Measurements from ENCODE around the gene MMP19.
"Not testable (repeated sequence)": the region's sequence is repeated elsewhere in the genome, so short reads cannot be mapped to it uniquely, and the experiment has no call there.

The MMP19 gene, protein sequence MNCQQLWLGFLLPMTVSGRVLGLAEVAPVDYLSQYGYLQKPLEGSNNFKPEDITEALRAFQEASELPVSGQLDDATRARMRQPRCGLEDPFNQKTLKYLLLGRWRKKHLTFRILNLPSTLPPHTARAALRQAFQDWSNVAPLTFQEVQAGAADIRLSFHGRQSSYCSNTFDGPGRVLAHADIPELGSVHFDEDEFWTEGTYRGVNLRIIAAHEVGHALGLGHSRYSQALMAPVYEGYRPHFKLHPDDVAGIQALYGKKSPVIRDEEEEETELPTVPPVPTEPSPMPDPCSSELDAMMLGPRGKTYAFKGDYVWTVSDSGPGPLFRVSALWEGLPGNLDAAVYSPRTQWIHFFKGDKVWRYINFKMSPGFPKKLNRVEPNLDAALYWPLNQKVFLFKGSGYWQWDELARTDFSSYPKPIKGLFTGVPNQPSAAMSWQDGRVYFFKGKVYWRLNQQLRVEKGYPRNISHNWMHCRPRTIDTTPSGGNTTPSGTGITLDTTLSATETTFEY

DNA sequence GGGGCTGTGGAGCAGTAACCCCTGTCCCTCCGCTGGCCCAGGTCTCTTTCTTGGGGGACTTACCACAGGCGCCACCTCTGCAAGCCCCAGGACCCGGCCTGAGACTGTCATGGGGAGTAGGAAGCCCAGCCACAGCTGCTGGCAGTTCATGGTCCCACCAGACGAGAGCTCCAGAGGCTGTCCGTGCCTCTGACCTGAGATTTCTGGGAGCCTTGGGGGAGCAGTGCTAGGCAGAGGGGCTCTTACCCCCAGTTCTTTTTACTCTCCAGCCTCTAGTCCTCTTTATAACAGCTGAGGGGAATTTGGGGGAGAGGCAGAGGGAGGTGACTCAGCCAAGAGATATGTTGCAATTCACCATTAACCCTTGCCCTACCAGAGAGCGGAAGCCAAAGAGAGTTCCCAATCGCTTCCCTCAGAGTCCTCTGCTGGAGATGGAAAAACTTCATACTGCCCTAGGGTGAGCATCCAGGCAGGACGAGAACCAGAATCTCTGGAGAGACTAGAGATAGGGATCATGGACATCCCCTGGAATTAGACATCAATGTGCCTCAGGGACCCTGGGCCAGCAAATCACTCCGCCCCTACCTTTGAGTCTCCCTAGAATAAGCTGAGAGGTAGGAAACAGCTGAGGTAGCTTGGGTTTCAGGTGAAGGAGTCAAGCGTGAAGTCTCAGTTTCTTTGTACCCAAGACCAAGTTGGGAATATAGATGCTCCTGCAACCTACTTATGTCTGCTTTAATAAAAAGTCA lies at the start of gene MMP19:
MMP19 (minus strand) TSS at position 256 of the 749 bp plus-strand sequence; CDS start at position 150, 106 bp downstream.
- DNase-seq (ENCODE audit: low spot score): peak; percentile 64

DNA sequence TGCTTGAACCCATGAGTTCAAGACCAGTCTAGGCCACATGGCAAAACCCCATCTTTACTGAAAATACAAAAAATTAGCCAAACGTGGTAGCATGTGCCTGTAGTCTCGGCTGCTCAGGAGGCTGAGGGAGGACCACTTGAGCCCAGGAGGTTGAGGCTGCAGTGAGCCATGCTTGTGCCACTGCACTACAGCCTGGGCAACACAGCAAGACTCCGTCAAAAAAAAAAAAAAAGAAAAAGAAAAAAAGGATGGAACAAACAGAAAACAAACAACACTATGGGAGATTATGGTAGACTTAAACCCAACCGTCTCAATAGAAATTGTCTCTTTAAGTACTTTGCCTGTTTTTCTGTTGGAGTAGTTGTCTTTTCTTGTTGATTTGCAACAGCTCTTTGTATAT lies 48.6 kb upstream of the MMP19 start:
- no peak for DNase-seq (ENCODE audit: low spot score)

DNA sequence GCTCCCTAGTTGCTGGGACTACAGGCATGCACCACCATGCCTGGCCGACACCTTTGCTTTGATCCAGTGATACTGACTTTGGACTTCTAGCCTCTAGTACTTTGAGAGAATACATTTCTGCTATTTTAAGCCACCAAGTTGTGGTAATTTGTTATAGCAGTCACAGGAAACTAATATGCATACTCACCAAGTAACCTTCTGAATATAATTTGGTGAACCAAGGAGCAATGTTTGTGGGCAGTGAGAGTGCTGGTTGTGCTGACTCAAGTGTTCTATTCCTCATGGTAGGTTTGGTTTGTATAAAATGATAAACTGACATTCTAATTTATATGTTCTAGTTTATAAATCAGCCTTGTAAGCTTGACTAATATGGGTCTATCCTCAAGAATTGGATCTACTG lies 42.4 kb upstream of the MMP19 start:
- DNase-seq (ENCODE audit: low spot score): no peak

DNA sequence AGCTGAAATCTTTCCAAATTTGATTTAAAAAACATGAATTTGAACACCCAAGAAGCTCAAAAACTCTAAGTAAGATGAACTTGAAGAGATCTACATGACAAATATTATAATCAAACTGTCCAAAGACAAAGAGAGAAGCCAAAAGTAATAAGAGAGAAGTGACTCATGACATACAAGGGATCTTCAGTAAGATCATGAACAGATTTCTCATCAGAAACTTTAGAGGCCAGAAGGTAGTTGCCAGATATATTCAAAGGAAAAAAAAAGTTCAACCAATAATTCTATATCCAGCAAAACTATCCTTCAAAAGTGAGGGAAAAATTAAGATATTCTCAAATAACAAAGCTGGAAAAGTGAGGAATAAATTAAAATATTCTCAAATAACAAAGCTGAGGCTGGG lies 35.1 kb upstream of the MMP19 start:
- no peak for DNase-seq (ENCODE audit: low spot score)

DNA sequence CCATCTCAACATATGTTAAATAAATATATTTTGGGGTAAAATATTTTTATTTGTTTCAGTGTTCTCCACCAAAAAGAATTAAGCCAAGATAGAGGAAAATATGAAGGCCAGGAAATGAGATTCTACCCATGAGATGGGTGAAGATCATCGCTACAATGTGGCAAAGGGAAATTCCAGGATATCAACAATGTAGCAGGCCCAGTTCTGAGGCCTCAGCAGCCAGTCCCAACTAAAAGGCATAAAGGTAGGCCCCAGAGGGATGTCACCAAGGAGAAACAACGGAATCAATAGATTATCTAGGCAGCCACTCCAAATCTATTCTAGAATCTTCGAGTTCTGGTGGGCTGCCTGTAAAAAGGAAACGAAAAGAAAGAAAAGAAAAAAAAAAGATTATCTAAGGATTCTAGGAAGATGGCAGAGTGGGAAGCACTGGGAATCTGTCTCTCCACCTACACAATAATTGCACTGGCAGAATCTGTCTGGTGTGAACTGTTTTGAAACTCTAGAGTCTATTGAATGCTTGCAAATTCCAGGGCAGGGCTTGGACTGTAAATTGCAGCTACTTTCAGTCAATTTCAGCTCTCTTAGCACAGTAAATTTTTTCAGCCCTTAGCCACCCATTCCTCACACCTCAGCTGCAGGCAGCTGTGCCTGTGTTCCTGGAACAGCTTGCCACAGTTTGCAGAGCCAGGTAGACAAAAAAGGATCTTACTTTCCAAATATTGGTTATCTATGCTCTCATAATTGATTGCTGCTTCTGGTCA lies 33.1 kb upstream of the MMP19 start:
- DNase-seq (ENCODE audit: low spot score): no peak

DNA sequence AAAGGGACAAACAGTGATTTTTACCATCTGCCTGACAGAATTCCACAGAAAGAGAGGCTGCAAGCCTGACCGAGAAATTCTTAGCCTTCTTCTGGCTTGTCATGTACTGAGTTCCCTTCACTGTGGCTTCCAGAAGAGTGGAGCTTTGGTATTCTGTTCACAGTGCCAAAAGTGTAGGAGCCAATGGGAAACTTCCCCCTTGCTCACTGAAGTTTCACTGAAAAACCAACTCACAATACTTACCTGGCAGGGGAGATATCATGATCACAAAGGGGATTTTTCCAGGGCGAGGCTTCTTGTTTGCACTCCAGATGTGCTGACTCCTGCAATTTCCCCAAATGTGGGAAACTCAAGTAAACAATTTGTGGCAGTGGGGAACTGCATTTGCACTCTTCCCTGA lies 31.7 kb upstream of the MMP19 start:
- DNase-seq (ENCODE audit: low spot score): no peak

DNA sequence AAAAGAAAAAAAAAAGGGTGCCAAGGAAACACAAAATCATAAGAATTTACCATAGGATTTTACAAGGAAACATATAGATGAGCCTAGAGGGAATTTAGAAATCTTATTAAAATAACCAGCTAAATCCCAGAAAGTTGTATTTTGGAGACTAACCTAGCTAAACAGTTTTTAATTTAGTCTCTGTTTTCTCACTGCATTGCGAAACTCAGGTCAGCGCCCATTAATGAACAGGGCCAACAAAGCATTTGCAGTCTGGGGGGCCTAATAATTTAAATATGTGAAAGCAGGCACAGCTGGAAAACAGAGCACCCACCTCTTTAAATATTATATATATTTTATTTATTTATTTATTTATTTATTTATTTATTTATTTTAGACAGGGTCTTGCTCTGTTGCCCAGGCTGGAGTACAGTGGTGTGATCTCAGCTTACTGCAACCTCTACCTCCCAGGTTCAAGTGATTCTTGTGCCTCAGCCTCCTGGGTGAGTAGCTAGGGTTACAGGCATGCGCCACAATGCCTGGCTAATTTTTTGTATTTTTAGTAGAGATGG lies 23.8 kb upstream of the MMP19 start:
- DNase-seq (ENCODE audit: low spot score): not testable (repeated sequence)

DNA sequence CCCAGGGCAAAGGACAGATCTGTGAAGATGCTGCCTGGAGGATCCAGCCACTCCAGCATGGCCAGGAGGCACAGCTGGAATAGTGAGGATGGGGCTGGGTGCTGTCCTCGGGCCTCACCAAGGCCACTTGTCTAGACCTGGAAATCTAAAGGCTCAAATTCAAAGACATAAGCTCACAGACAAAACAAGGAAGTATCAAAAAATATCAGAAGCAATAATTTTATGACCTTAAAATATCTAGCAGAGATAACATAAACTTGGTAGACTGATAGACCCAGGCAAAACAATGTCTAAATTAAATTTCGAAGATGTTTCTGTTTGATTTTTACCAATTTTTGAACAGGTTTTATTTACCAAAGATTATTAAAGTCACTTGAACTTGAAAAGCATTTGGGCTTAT lies 22.6 kb upstream of the MMP19 start:
- no peak for DNase-seq (ENCODE audit: low spot score)

DNA sequence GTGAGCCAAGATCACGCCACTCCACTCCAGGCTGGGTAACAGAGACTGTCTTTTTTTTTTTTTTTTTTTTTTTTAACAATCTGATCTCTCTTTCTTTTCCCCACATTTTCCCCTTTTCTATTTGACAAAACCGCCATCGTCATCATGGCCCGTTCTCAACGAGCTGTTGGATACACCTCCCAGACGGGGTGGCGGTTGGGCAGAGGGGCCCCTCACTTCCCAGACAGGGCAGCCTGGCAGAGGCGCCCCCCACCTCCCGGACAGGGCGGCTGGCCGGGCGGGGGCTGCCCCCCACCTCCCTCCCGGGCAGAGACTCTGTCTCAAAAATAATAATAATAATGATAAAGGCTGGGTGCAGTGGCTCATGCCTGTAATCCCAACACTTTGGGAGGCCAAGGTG lies 20.2 kb upstream of the MMP19 start:
- not testable (repeated sequence) for DNase-seq (ENCODE audit: low spot score)

DNA sequence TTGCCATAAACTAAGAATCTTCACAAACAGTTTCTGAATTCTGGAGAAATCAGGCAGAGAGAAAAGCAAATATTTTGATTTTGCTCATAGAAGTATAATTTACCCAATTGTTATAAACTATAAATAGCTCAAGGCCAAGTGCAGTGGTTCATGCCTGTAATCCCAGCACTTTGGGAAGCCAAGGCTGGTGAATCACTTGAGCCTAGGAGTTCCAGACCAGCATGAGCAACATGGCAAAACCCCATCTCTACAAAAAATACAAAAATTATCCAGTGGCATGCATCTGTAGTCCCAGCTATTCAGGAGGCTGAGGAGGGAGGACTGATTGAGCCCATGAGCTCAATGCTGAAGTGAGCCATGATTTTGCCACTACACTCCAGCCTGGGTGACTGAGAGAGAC lies 19.6 kb upstream of the MMP19 start:
- DNase-seq (ENCODE audit: low spot score): no peak

DNA sequence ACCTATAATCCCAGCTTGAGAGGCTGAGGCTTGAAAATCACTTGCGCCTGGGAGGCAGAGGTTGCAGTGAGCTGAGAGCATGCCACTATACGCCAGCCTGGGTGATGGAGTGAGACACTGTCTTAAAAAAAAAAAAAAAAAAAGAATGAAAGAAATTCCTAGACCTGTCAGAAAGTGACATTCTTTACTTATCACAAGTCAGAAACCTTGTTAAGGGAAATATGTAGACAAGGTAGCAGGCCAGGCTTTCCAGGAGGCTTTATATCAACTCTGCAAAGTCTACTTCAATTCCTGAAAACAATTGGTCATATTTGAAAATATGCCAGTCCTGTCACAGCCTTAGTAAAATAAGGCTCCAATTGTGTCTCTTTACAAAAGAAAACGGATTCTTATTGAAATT lies 19.1 kb upstream of the MMP19 start:
- DNase-seq (ENCODE audit: low spot score): no peak

DNA sequence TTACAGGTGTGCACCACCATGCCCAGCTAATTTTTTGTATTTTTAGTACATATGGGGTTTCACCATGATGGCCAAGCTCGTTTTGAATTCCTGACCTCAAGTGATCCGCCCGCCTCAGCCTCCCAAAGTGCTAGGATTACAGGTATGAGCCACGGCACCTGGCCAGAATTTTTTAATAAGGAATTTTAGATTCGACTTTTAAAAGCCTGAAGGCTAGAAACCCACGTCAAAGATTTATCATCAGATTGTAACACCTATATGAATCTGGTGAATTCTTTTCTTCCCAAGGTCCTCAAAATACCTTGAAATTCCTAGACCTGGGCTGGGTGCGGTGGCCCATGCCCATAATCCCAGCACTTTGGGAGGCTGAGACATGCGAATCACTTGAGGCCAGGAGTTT lies 18.7 kb upstream of the MMP19 start:
- no peak for DNase-seq (ENCODE audit: low spot score)

DNA sequence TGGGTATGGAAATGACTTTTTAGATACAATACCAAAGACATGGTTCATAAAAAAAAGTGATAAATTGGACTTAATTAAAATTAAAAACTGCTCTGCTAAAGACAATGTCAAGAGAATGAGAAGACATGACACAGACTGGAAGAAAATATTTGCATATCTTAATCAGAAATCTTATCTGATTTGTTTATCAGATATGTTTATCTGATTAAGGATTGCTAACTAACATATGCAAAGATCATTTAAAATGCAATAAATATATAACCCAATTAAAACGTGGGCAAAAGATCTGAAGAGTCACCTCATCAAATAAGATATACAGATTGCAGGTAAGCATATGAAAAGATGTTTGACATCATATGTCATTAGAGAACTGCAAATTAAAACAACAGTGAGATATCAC lies 10.0 kb upstream of the MMP19 start:
- DNase-seq (ENCODE audit: low spot score): no peak

DNA sequence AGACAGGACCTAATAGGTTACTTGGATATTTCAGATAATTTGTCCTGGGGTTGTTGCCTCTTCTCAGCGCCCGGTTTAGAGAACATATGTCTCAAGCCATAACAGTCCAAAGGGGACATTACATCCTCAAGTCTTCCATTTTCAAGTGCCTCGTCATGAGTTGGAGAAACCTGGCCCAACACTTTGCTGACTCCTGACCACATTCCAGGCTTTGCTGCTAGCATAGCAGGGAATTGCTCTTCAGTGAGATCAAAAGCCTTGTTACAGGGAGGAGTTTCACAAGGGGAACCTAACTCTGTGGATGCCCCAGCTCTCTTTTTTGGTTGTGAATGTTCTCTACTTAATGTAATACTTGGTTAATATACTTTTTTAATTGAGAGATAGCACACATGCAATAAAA lies 8.2 kb upstream of the MMP19 start:
- no peak for DNase-seq (ENCODE audit: low spot score)

DNA sequence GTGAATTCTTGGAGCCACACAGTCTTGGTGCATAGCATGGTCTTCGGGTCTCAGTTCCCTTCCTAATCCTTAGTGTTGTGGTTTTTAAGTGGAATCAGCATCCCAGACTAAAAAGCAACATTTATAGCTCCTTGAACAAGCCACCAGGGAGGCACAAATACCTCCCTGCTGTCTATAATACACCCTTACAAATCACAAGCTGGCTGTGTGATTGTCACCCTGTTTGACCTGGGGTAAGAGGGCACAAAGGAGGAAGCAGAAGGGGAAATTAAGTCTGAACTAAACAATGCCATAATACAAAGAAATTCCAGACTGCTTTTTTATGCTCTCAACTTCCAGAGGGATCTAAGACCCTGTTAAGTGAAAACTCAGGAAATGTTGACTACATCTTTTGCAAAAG lies 7.7 kb upstream of the MMP19 start:
- DNase-seq (ENCODE audit: low spot score): no peak

DNA sequence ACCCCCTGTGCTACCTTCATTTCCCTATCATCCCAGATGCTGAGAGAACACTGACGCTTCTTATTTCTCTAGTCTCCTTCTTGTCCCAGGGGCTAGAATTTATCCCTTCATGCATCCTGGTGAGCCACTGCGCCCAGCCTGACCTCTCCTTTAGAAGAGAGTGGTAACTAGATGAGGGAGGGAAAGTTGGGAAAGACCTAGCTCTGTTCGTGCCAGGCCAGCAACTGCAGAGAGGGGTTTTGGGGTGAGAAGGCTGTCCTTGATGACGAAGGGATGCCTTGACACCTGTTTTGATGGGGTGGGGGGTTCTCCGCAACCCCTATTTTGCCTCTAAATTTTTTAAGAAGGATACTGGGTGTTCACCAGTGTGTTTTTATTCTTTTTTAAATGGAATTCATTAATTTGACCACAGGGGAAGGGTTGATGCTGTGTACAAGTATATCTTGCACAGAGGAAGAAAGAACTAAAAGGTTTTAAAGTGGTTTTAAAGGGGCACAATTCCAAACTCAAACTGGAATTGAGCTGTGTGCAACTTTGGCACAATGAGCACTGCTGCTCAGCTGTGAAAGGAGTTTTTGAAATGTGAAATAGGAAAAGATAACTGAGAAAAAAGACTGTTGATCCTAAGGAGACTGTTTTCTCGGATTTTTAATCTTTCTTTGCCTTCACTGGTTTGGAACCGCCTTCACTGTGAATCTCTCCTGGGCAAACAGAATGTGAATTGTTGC lies 7.0 kb upstream of the MMP19 start:
- no peak for DNase-seq (ENCODE audit: low spot score)

DNA sequence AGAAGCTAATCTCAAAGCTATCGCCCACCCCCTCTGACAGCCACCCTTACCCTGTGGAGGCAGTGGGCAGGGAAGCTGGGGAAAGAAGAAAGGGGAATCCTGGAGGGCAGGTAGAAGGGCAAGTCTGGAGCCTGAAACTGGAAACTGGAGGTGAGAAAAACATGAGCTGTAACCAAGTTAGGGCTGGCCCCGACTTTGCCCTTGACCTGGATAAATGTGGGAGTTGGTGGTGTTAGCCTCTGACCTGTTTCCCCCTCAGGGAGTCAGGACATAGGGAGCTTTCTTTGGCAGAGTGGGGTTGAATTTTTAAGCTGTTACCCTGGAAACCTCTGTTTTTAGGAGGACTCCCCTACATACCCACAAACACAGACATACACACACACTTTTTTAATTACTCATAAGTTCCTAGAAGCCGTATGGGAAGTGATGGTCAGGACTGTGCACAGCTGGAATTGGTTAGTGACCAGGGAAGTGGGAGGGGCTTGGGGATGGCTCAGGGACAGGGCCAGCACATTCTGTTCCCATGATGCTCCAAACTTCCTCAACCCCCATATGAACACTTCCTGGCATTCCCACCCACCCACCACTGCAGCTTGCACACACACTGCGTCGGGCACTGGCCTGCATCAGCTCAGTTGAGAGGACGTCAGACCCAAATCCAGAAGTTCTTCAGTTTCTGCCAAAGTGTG lies 5.0 kb upstream of the MMP19 start:
- peak; percentile 90 for DNase-seq (ENCODE audit: low spot score)

DNA sequence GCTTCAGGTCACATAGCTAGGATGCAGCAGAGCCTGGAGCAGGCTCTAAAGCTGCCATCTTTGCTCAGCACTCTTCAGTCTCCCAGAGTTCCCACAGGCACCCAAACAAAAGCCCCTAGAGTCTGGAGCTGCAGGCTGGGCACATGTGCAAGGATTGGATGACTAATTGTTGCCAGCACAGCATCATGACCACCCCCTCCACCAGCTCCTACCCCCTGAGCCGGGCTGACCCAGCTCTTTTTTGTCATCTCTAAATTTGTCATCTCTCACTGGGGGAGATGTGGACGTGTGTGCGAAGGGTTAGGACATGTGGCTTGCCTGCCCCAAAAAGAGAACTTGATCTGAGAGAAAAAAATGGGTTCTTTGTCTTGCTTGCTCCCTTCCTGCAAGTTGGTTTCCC lies 4.3 kb upstream of the MMP19 start:
- peak; percentile 51 for DNase-seq (ENCODE audit: low spot score)

DNA sequence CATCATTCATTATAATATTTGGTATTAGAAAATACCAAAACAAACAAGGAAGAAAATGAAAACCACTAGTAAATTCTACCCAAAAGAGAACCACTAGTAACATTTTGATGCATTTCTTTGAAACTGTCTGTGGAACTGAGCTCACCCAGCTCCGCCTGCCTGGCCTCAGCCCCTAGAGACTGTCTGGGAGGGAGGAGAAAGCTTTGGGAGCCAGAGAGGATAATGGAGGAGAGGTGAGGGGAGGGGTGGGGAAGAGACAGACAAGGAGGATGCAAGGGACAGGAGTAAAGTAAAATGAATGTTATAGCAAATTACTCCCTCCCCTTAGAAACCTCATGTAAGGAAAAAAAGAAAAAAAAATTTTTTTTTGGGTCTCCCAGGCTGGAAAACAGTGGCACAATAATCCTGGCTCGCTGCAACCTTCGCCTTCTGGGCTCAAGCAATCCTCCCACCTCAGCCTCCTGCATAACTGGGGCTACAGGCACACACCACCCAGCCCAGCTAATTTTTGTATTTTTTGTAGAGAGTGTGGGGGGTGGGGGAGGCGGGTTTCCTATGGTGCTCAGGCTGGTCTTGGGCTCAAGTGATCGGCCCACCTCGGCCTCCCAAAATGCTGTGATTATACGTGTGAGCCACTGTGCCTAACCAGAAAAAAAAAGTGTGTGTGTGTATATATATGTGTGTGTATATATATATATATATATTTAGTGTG lies 3.2 kb upstream of the MMP19 start:
- no peak for DNase-seq (ENCODE audit: low spot score)

DNA sequence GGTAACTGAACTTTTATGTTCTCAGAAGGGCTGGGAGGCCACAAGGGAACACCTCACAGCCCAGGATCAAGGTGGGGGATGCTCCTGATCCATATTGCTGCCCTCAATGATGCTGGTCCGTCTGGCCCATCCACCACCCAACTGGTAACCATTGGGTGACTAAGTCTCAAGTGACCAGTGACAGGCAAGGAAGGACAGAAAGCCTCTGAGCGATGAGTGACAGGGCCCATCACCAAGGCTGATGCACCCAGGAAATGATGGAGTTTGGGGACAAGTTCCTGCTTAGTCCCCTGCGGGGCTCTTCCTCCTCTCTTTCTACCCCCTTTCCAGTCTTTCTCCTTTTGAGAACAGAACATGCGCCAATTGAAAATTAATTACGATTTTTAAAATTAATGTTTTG lies 2.6 kb upstream of the MMP19 start:
- DNase-seq (ENCODE audit: low spot score): no peak

All from AG08396 (cell line).